GM18907 (cell line): ENCODE results near the gene MYL7.

ENCODE experiments used
- ATAC-seq: cut with Tn5 transposase; IDR thresholded peaks from one replicate; pipeline ENCODE4 v1.9.1; 2021; ENCODE audit warnings: mild to moderate bottlenecking, moderate library complexity; ENCODE audit not compliant: unreplicated experiment

Gene MYL7

GRCh38 chr7:44150966-44151941, 10.1 kb upstream of the MYL7 start:
- ATAC-seq, result no peak

- ATAC-seq, result no peak
Measured at GRCh38 chr7:44150466-44150832, 9.3 kb upstream of the MYL7 start.

GRCh38 chr7:44149571-44150465, 8.7 kb upstream of the MYL7 start:
- ATAC-seq, result no peak

GRCh38 chr7:44148961-44149536, 7.9 kb upstream of the MYL7 start:
- ATAC-seq, result no peak

GRCh38 chr7:44148166-44148565, 7.0 kb upstream of the MYL7 start:
- ATAC-seq, result no peak

GRCh38 chr7:44147026-44147991, 6.2 kb upstream of the MYL7 start:
- ATAC-seq, result no peak

GRCh38 chr7:44145969-44146911, 5.1 kb upstream of the MYL7 start:
- no peak for ATAC-seq

- no peak for ATAC-seq
Measured at GRCh38 chr7:44145479-44145968, 4.4 kb upstream of the MYL7 start.

- no peak for ATAC-seq
Measured at GRCh38 chr7:44144968-44145478, 3.9 kb upstream of the MYL7 start.

GRCh38 chr7:44144426-44144967, 3.4 kb upstream of the MYL7 start:
- no peak for ATAC-seq

GRCh38 chr7:44143646-44144250, 2.6 kb upstream of the MYL7 start:
- no peak for ATAC-seq

GRCh38 chr7:44142028-44142427, 896 bp upstream of the MYL7 start:
- ATAC-seq, result no peak

- no peak for ATAC-seq
Measured at GRCh38 chr7:44140341-44140740, 791 bp downstream of the MYL7 start.

- no peak for ATAC-seq
Measured at GRCh38 chr7:44139311-44140010, 1.7 kb downstream of the MYL7 start.

GRCh38 chr7:44138698-44139097, 2.4 kb downstream of the MYL7 start:
- no peak for ATAC-seq

GRCh38 chr7:44136731-44137130, 4.4 kb downstream of the MYL7 start:
- ATAC-seq, result no peak

- no peak for ATAC-seq
Measured at GRCh38 chr7:44134943-44135628, 6.0 kb downstream of the MYL7 start.
